ENCODE data around the gene IL4I1.

DNA sequence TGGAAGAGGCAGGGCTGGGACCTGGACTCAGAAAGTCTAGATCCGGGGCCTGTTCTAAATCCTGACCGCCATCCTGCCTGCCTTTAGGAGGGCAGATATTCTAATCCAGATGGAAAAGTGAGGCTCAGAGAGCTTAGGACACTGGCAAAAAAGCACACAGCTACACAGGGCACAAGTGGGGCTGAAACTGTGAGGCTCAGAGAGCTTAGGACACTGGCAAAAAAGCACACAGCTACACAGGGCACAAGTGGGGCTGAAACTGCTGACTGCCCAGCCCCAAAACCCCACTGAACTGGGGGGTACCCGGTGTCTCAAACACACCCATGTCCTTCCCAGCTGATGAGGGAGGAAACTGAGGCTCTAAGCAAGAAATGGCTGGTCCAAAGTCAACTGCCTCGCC, 21.5 kb downstream of the IL4I1 start:
- no peak for TF ChIP-seq CTCF (IDR thresholded peaks at IDR 0.05)
- TF ChIP-seq EZH2 (IDR thresholded peaks at IDR 0.05; ENCODE audit: borderline replicate concordance, insufficient read depth, low read depth, low read length, poor library complexity, severe bottlenecking) = no peak

Measured in B cell (primary cell).